Lower lobe of right lung (tissue), 2 donors: ENCODE results near the gene TKFC. TPM values are rescaled to one million over a fixed set of nuclear protein-coding genes. Genes with fewer than 3 reads are reported as not detected.

ENCODE experiments used
- ATAC-seq, 2 donors: fragments of 200-7000 bp; cut with Tn5 transposase; one replicate each; pipeline ENCODE4 v1.9.1; 2020 to 2022; ENCODE audit warnings: mild to moderate bottlenecking in 2 of 2, moderate library complexity in 2 of 2
- DNase-seq: peaks from one replicate; pipeline ENCODE4 v3.0.0-alpha.2; 2020
- H3K27ac ChIP-seq: fragments of 200-600 bp; one replicate; pipeline ENCODE4 v1.8.0; 2022
- H3K27me3 ChIP-seq: fragments of 200-600 bp; one replicate; pipeline ENCODE4 v1.8.0; 2022; ENCODE audit warnings: low read depth
- H3K36me3 ChIP-seq: fragments of 200-600 bp; one replicate; pipeline ENCODE4 v1.8.0; 2022; ENCODE audit warnings: mild to moderate bottlenecking
- H3K4me1 ChIP-seq: fragments of 200-600 bp; one replicate; pipeline ENCODE4 v1.8.0; 2022
- H3K4me3 ChIP-seq: fragments of 200-600 bp; one replicate; pipeline ENCODE4 v1.8.0; 2022; ENCODE audit warnings: mild to moderate bottlenecking
- H3K9me3 ChIP-seq: fragments of 200-600 bp; one replicate; pipeline ENCODE4 v1.8.0; 2022
- CTCF ChIP-seq: fragments of 200-600 bp; IDR thresholded peaks from one replicate; pipeline ENCODE4 v1.8.0; 2022; ENCODE audit warnings: antibody characterized with exemption, mild to moderate bottlenecking
- intact Hi-C: fragments of 100-400 bp; cut with DNase I; formaldehyde crosslinking; loops from one replicate; pipeline ENCODE4 v1.11.0; 2022
- total RNA-seq: library from RNA; stranded (reverse); fragmentation: NEBNext Ultra II Directional; extraction: Animal tissue kit (Norgen Biotek cat#: 25700); gene quantifications from one replicate; pipeline ENCODE4 v1.2.1, GENCODE V29; 2021
- donor health status: DM: no; HTN: yes; CAD: no; lungs with severe emphysema.

TKFC gene
- total RNA-seq, 1 donor from 2014 or later, result 35.0 TPM

- peaks cover 36% of the 10 kb centered on the region for H3K36me3 ChIP-seq
- TF ChIP-seq CTCF, result no peak
- intact Hi-C loops, result no loop called here
- ATAC-seq, result peak; percentile 12 to 24
- DNase-seq, result no peak
- H3K4me3 ChIP-seq, result peak overlapping the region; percentile 85
- H3K9me3 ChIP-seq, result no peaks in the 10 kb centered on the region
- no peaks in the 10 kb centered on the region for H3K27me3 ChIP-seq
- H3K4me1 ChIP-seq, result peaks cover 42% of the 10 kb centered on the region
- peak overlapping the region; percentile 99 for H3K27ac ChIP-seq
Measured at GRCh38 chr11:61362542-61362875, 29.5 kb downstream of the TKFC start.

GRCh38 chr11:61364012-61364675 lies 31.1 kb downstream of the TKFC start:
- TF ChIP-seq CTCF, result no peak
- intact Hi-C loops, result no loop called here
- Histone ChIP-seq H3K9me3 (no peaks in the 10 kb centered on the region), H3K27ac (no peak overlapping the region), H3K4me3 (no peak overlapping the region), H3K4me1 (peaks cover 35% of the 10 kb centered on the region), H3K27me3 (no peaks in the 10 kb centered on the region), H3K36me3 (peaks cover 52% of the 10 kb centered on the region)
- DNase-seq (no peak), ATAC-seq (no peak)

- TF ChIP-seq CTCF, result no peak
- Histone ChIP-seq H3K36me3 (peaks cover 71% of the 10 kb centered on the region), H3K4me3 (no peak overlapping the region), H3K27me3 (no peaks in the 10 kb centered on the region), H3K27ac (no peak overlapping the region), H3K4me1 (peaks cover 25% of the 10 kb centered on the region), H3K9me3 (no peaks in the 10 kb centered on the region)
- no peak for DNase-seq
- ATAC-seq, result no peak
- intact Hi-C loops, result no loop called here
Measured at GRCh38 chr11:61367406-61367805, 34.4 kb downstream of the TKFC start.

- peaks cover 71% of the 10 kb centered on the region for H3K36me3 ChIP-seq
Measured at GRCh38 chr11:61368646-61369045, 35.6 kb downstream of the TKFC start.

GRCh38 chr11:61369372-61370348 lies 36.6 kb downstream of the TKFC start:
- Histone ChIP-seq H3K27me3 (no peaks in the 10 kb centered on the region), H3K9me3 (no peaks in the 10 kb centered on the region), H3K4me1 (peaks cover 11% of the 10 kb centered on the region), H3K4me3 (no peak overlapping the region), H3K36me3 (peaks cover 64% of the 10 kb centered on the region), H3K27ac (peak overlapping the region; percentile 44)
- no peak for DNase-seq
- ATAC-seq, result peak; percentile 80 to 90
- intact Hi-C loops, result no loop called here
- TF ChIP-seq CTCF, result no peak

More at GRCh38 chr11:61368646-61369045, 35.6 kb downstream of the TKFC start:
- intact Hi-C loops, result no loop called here
- peaks cover 14% of the 10 kb centered on the region for H3K4me1 ChIP-seq
- TF ChIP-seq CTCF, result no peak
- no peak for ATAC-seq
- no peak for DNase-seq
- no peaks in the 10 kb centered on the region for H3K9me3 ChIP-seq
- H3K4me3 ChIP-seq, result no peak overlapping the region
- no peak overlapping the region for H3K27ac ChIP-seq
- no peaks in the 10 kb centered on the region for H3K27me3 ChIP-seq
